Fibroblast of lung (primary cell): ENCODE measurements around the gene KCNJ10. TPM values are rescaled to one million over a fixed set of nuclear protein-coding genes. Genes with fewer than 3 reads are reported as not detected.

Experiments used
- DNase-seq, 2 donors: peaks; one replicate each; pipeline versions ENCODE4 v3.0.0 to v3.0.0-alpha.2; 2010; ENCODE audit warnings: low read depth in 2 of 2
- H2AFZ ChIP-seq: 2 replicates; pipeline ENCODE4 v1.5.1; 2012; ENCODE audit warnings: low read length, control low read depth, inconsistent platforms
- H3K27ac ChIP-seq: 2 replicates; pipeline ENCODE4 v1.5.1; 2011; ENCODE audit warnings: low read length, control low read depth; ENCODE audit not compliant: insufficient read depth
- H3K27me3 ChIP-seq: 2 replicates; pipeline ENCODE4 v1.5.1; 2011; ENCODE audit warnings: mild to moderate bottlenecking, low read length; ENCODE audit not compliant: control insufficient read depth, insufficient read depth
- H3K36me3 ChIP-seq: 2 replicates; pipeline ENCODE4 v1.5.1; 2011; ENCODE audit warnings: low read length; ENCODE audit not compliant: control insufficient read depth, insufficient read depth
- H3K4me1 ChIP-seq: 2 replicates; pipeline ENCODE4 v1.5.1; 2011; ENCODE audit warnings: low read length; ENCODE audit not compliant: control insufficient read depth, insufficient read depth; ENCODE audit errors: extremely low read depth
- H3K4me2 ChIP-seq: 2 replicates; pipeline ENCODE4 v1.5.1; 2011; ENCODE audit warnings: low read length, control low read depth; ENCODE audit not compliant: insufficient read depth; ENCODE audit errors: extremely low read depth
- H3K4me3 ChIP-seq, 4 experiments: fragments of 200-600 bp in 1 of 4; sonication (generic) in 1 of 4; replicated peaks in 1 of 4; 2 replicates each; pipeline ENCODE4 v1.5.1; 2011 to 2016; ENCODE audit warnings: low read length in 4 of 4, low read depth in 3 of 4, mild to moderate bottlenecking in 3 of 4, control low read depth in 2 of 4, inconsistent platforms in 1 of 4, mixed read lengths in 1 of 4; ENCODE audit not compliant: insufficient read depth in 1 of 4; ENCODE audit errors: control extremely low read depth in 1 of 4
- H3K79me2 ChIP-seq: 2 replicates; pipeline ENCODE4 v1.5.1; 2012; ENCODE audit warnings: mild to moderate bottlenecking, low read length, inconsistent platforms; ENCODE audit not compliant: control insufficient read depth, insufficient read depth
- H3K9ac ChIP-seq: 2 replicates; pipeline ENCODE4 v1.5.1; 2011; ENCODE audit warnings: mild to moderate bottlenecking, low read length, control low read depth; ENCODE audit not compliant: insufficient read depth
- H3K9me3 ChIP-seq: 2 replicates; pipeline ENCODE4 v1.5.1; 2012; ENCODE audit warnings: low read depth, low read length; ENCODE audit not compliant: control insufficient read depth, insufficient read depth
- H4K20me1 ChIP-seq: 2 replicates; pipeline ENCODE4 v1.5.1; 2011; ENCODE audit warnings: low read length; ENCODE audit not compliant: control insufficient read depth, insufficient read depth; ENCODE audit errors: extremely low read depth
- CTCF ChIP-seq, 2 donors: IDR thresholded peaks in 1 of 2; conservative IDR thresholded peaks in 1 of 2; 1 replicate in 1 of 2; 2 replicates in 1 of 2; pipeline ENCODE4 v1.5.1; 2011 to 2012; ENCODE audit warnings: low read length in 2 of 2, control low read depth in 1 of 2, inconsistent platforms in 1 of 2, low read depth in 1 of 2, mild to moderate bottlenecking in 1 of 2
- EZH2 ChIP-seq: IDR thresholded peaks from 2 replicates; pipeline ENCODE4 v1.5.1; 2012; ENCODE audit warnings: low read length, control low read depth, mild to moderate bottlenecking; ENCODE audit errors: missing control alignments
- polyA plus RNA-seq, 2 donors: library from polyadenylated mRNA; depleted of rRNA in 1 of 2; stranded (reverse) in 1 of 2; unstranded in 1 of 2; fragments of >200 nt; gene quantifications; 2 replicates each; pipeline ENCODE4 v1.2.1, GENCODE V29; 2011 to 2012; ENCODE audit warnings: missing spikeins in 1 of 2
- total RNA-seq: library from RNA; depleted of rRNA; stranded (reverse); fragments of >200 nt; gene quantifications from 2 replicates; pipeline ENCODE4 v1.2.1, GENCODE V29; 2014

KCNJ10 gene
- total and polyA plus RNA-seq, 2 donors (not counting 1 experiment from before 2014, with no cell fraction given), result not detected

- Histone ChIP-seq H3K4me3 (no peak overlapping the region), H3K27ac (no peak overlapping the region), H3K4me2 (no peak overlapping the region), H4K20me1 (no peaks in the 10 kb centered on the region), H3K9me3 (no peaks in the 10 kb centered on the region), H3K79me2 (no peaks in the 10 kb centered on the region), H2AFZ (no peak overlapping the region), H3K27me3 (peaks cover 3% of the 10 kb centered on the region), H3K4me1 (no peaks in the 10 kb centered on the region), H3K9ac (no peak overlapping the region), H3K36me3 (no peaks in the 10 kb centered on the region)
- TF ChIP-seq EZH2, result no peak
- DNase-seq, result no peak
These were observed 82.0 kb downstream of the KCNJ10 start for GRCh38 chr1:159988006-159988405.

- TF ChIP-seq CTCF (conservative IDR thresholded peaks at IDR 0.05 in 1 of 2, IDR thresholded peaks at IDR 0.05 in 1 of 2; ENCODE audit: low read depth in 1 of 2, low read length in 2 of 2), result no peak
- TF ChIP-seq EZH2, result no peak
- Histone ChIP-seq H3K36me3 (no peaks in the 10 kb centered on the region), H3K27ac (no peak overlapping the region), H3K4me2 (no peak overlapping the region), H3K4me3 (no peak overlapping the region), H3K4me1 (no peaks in the 10 kb centered on the region), H3K27me3 (peaks cover 3% of the 10 kb centered on the region), H3K9me3 (no peaks in the 10 kb centered on the region), H3K79me2 (no peaks in the 10 kb centered on the region), H3K9ac (no peak overlapping the region), H4K20me1 (no peaks in the 10 kb centered on the region), H2AFZ (no peak overlapping the region)
- no peak for DNase-seq
These were observed 82.8 kb downstream of the KCNJ10 start for GRCh38 chr1:159987186-159987585.

- no peaks in the 10 kb centered on the region for H4K20me1 ChIP-seq
- no peak overlapping the region for H3K27ac ChIP-seq
- no peaks in the 10 kb centered on the region for H3K9me3 ChIP-seq
- TF ChIP-seq CTCF (conservative IDR thresholded peaks at IDR 0.05 in 1 of 2, IDR thresholded peaks at IDR 0.05 in 1 of 2; ENCODE audit: low read depth in 1 of 2, low read length in 2 of 2) (no peak), EZH2 (no peak)
- no peak overlapping the region for H2AFZ ChIP-seq
- H3K4me1 ChIP-seq, result no peaks in the 10 kb centered on the region
- H3K79me2 ChIP-seq, result no peaks in the 10 kb centered on the region
- H3K9ac ChIP-seq, result no peak overlapping the region
- no peaks in the 10 kb centered on the region for H3K36me3 ChIP-seq
- DNase-seq, result no peak
- no peak overlapping the region for H3K4me2 ChIP-seq
- peaks cover 3% of the 10 kb centered on the region for H3K27me3 ChIP-seq
- H3K4me3 ChIP-seq, result no peak overlapping the region
These were observed 83.4 kb downstream of the KCNJ10 start for GRCh38 chr1:159986531-159986930.
